Measurements from ENCODE around the gene TLX3. TPM values are rescaled to one million over a fixed set of nuclear protein-coding genes. Genes with fewer than 3 reads are reported as not detected.

Gene TLX3
- total and polyA plus RNA-seq, 10 of the 15 experiments (the other 5 are each of a cell fraction or from before 2014, with no cell fraction given) = not detected

DNA sequence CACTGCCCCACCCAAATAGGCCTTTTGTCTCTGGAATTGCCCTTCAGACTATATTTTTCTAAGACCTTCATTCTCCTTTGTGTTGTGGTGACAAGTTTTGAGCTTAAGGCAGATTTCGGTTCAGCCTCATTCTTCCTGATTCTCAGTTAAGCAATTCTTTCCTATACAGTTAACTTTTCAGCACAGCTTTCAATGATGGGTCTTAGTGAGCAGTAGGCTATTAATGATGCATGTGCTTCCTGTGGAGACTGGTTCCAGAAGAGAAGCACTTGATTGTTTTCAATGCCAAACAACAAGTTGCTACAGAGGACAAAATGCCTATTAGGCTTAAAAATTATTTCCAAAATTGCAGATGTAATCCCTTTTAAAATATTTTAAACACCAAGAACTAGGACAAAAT, 47.7 kb upstream of the TLX3 start:
- Histone ChIP-seq H3K9me3 (replicated peaks; ENCODE audit: control insufficient read depth, insufficient read depth, low read length) (no peaks in the 10 kb centered on the region), H4K20me1 (ENCODE audit: control insufficient read depth, insufficient read depth) (no peaks in the 10 kb centered on the region), H2AFZ (ENCODE audit: control insufficient read depth, low read depth, low read length) (no peak overlapping the region), H3K27me3 (replicated peaks in 1 of 2; ENCODE audit: control insufficient read depth in 2 of 2, insufficient read depth in 2 of 2, low read length in 1 of 2) (no peaks in the 10 kb centered on the region), H3K36me3 (ENCODE audit: control insufficient read depth in 2 of 2, insufficient read depth in 2 of 2, low read length in 1 of 2) (no peaks in the 10 kb centered on the region), H3K79me2 (ENCODE audit: control insufficient read depth, insufficient read depth, low read length) (no peaks in the 10 kb centered on the region), H3K4me3 (no peak overlapping the region), H3K4me2 (ENCODE audit: control insufficient read depth, insufficient read depth) (no peak overlapping the region), H3K9ac (ENCODE audit: control insufficient read depth, insufficient read depth, low read length) (no peak overlapping the region), H3K27ac (ENCODE audit: control insufficient read depth, insufficient read depth) (no peak overlapping the region), H3K4me1 (ENCODE audit: control insufficient read depth, insufficient read depth, low read length) (no peaks in the 10 kb centered on the region)
- ChIA-PET POLR2A (no interaction called here), CTCF (interaction anchor here (1.7 kb wide), 1 partner anchor 11 kb away, joined by 3 read pairs; no protein-coding TSS in a partner anchor), RAD21 (ENCODE audit: unreplicated experiment) (no interaction called here), SMC1A (ENCODE audit: uncharacterized antibody, unreplicated experiment) (interaction anchor here (1.1 kb wide), 1 partner anchor 12 kb away, joined by 3 read pairs; no protein-coding TSS in a partner anchor)
- ATAC-seq = no peak
- no peak for FAIRE-seq
- no peak for TF ChIP-seq NFXL1 (IDR thresholded peaks at IDR 0.05; ENCODE audit: borderline replicate concordance)
- TF ChIP-seq CREM (IDR thresholded peaks at IDR 0.05; ENCODE audit: low read depth) = no peak
- no peak for TF ChIP-seq CBX3 (IDR thresholded peaks at IDR 0.05; ENCODE audit: borderline replicate concordance, low read depth)
- no peak for TF ChIP-seq ZNF217 (IDR thresholded peaks at IDR 0.05)
- 0% methylated on average over 1 of the region's 1 CpG for WGBS (ENCODE audit: insufficient coverage, insufficient replicate concordance, low lambda C conversion rate, missing lambda C conversion rate)
- BruUV-seq (replicated peaks) = no TSS peak
- intact Hi-C loops (cut with micrococcal nuclease; ENCODE audit: unreplicated experiment) (no loop called here), in situ Hi-C loops (cut with MboI) (no loop called here)
- DNase-seq (ENCODE audit: low read depth, low spot score) = no peak

DNA sequence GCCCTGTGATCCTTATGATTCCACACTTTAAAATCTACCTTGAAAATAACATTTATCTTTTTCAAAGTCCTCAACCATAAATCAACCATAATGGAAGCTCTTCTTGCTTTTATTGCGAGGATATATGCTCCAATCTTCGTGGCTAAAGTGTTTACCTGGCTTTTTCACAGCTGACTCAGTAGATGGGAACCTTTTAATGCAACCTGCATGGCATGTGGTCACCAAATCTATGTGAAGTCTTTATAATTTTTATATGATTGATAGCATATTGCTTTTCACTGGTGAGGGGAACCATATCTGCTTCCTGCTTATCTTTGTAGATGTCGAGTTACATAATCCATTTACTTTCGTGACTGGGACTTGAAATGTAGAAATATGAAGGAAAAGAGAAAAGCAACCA, 47.1 kb upstream of the TLX3 start:
- no peak overlapping the region for H2AFZ ChIP-seq (ENCODE audit: control insufficient read depth, low read depth, low read length)
- intact Hi-C loops (cut with micrococcal nuclease; ENCODE audit: unreplicated experiment) (no loop called here), in situ Hi-C loops (cut with MboI) (no loop called here)
- H3K4me2 ChIP-seq (ENCODE audit: control insufficient read depth, insufficient read depth) = no peak overlapping the region
- TF ChIP-seq SP1 (IDR thresholded peaks at IDR 0.05; ENCODE audit: low read depth, low read length) (no peak), NFXL1 (IDR thresholded peaks at IDR 0.05; ENCODE audit: borderline replicate concordance) (no peak), GABPA (IDR thresholded peaks at IDR 0.05; ENCODE audit: low read depth) (no peak)
- ChIA-PET SMC1A (ENCODE audit: uncharacterized antibody, unreplicated experiment) (interaction anchor here (1.1 kb wide), 1 partner anchor 11 kb away, joined by 3 read pairs; no protein-coding TSS in a partner anchor), RAD21 (ENCODE audit: unreplicated experiment) (no interaction called here), CTCF (interaction anchor here (1.2 to 1.7 kb wide), 2 partner anchors 10 to 470 kb away, joined by 3 to 4 read pairs; no protein-coding TSS in a partner anchor), POLR2A (no interaction called here)
- H3K4me3 ChIP-seq = no peak overlapping the region
- no peak overlapping the region for H3K9ac ChIP-seq (ENCODE audit: control insufficient read depth, insufficient read depth, low read length)
- H3K36me3 ChIP-seq (ENCODE audit: control insufficient read depth in 2 of 2, insufficient read depth in 2 of 2, low read length in 1 of 2) = no peaks in the 10 kb centered on the region
- ATAC-seq = no peak
- 29% methylated on average over 4 of the region's 4 CpGs for WGBS (ENCODE audit: insufficient coverage, insufficient replicate concordance, low lambda C conversion rate, missing lambda C conversion rate)
- no peak for DNase-seq (ENCODE audit: low read depth, low spot score)
- no peaks in the 10 kb centered on the region for H3K9me3 ChIP-seq (replicated peaks; ENCODE audit: control insufficient read depth, insufficient read depth, low read length)
- H3K4me1 ChIP-seq (ENCODE audit: control insufficient read depth, insufficient read depth, low read length) = no peaks in the 10 kb centered on the region
- H4K20me1 ChIP-seq (ENCODE audit: control insufficient read depth, insufficient read depth) = no peaks in the 10 kb centered on the region
- BruUV-seq (replicated peaks) = no TSS peak
- no peaks in the 10 kb centered on the region for H3K27me3 ChIP-seq (replicated peaks in 1 of 2; ENCODE audit: control insufficient read depth in 2 of 2, insufficient read depth in 2 of 2, low read length in 1 of 2)
- H3K79me2 ChIP-seq (ENCODE audit: control insufficient read depth, insufficient read depth, low read length) = no peaks in the 10 kb centered on the region
- H3K27ac ChIP-seq (ENCODE audit: control insufficient read depth, insufficient read depth) = no peak overlapping the region
- no peak for FAIRE-seq
